Measurements from ENCODE around the gene AADAC.

AADAC gene

GRCh38 chr3:151838574-151839312, 24.8 kb downstream of the AADAC start:
- DNase-seq (ENCODE audit: low read depth in 1 of 2, low spot score in 1 of 2): peak; percentile 24 to 73
- Histone ChIP-seq H3K4me3 (replicated peaks; ENCODE audit: insufficient read depth, low read length) (no peak overlapping the region), H3K27me3 (ENCODE audit: insufficient read depth, poor library complexity, severe bottlenecking) (no peaks in the 10 kb centered on the region), H3K27ac (replicated peaks) (no peak overlapping the region)
- TF ChIP-seq CTCF (IDR thresholded peaks at IDR 0.05; ENCODE audit: insufficient read depth, low read length): peak; percentile 47
- TF ChIP-seq SPI1 (IDR thresholded peaks at IDR 0.05; ENCODE audit: borderline replicate concordance, low read depth): no peak

GRCh38 chr3:151839313-151839631, 25.4 kb downstream of the AADAC start:
- Histone ChIP-seq H3K4me3 (replicated peaks; ENCODE audit: insufficient read depth, low read length) (no peak overlapping the region), H3K27me3 (ENCODE audit: insufficient read depth, poor library complexity, severe bottlenecking) (no peaks in the 10 kb centered on the region), H3K27ac (replicated peaks) (no peak overlapping the region)
- no peak for DNase-seq (ENCODE audit: low read depth in 1 of 2, low spot score in 1 of 2)
- TF ChIP-seq REST (IDR thresholded peaks at IDR 0.05; ENCODE audit: insufficient replicate concordance, low read depth) (no peak), POLR2AphosphoS5 (IDR thresholded peaks at IDR 0.05; ENCODE audit: low read depth) (no peak), GABPA (IDR thresholded peaks at IDR 0.05; ENCODE audit: low read depth) (no peak), SPI1 (IDR thresholded peaks at IDR 0.05; ENCODE audit: borderline replicate concordance, low read depth) (no peak), CTCF (IDR thresholded peaks at IDR 0.05; ENCODE audit: insufficient read depth, low read length) (no peak)

- no peak overlapping the region for H3K27ac ChIP-seq (replicated peaks)
- H3K27me3 ChIP-seq (ENCODE audit: insufficient read depth, poor library complexity, severe bottlenecking): no peaks in the 10 kb centered on the region
- TF ChIP-seq POLR2AphosphoS5 (IDR thresholded peaks at IDR 0.05; ENCODE audit: low read depth): no peak
- TF ChIP-seq REST (IDR thresholded peaks at IDR 0.05; ENCODE audit: insufficient replicate concordance, low read depth): no peak
- TF ChIP-seq CTCF (IDR thresholded peaks at IDR 0.05; ENCODE audit: insufficient read depth, low read length): no peak
- no peak for TF ChIP-seq GABPA (IDR thresholded peaks at IDR 0.05; ENCODE audit: low read depth)
- TF ChIP-seq SPI1 (IDR thresholded peaks at IDR 0.05; ENCODE audit: borderline replicate concordance, low read depth): no peak
- no peak overlapping the region for H3K4me3 ChIP-seq (replicated peaks; ENCODE audit: insufficient read depth, low read length)
- DNase-seq (ENCODE audit: low read depth in 1 of 2, low spot score in 1 of 2): no peak
Observed at GRCh38 chr3:151841801-151842200, 27.9 kb downstream of the AADAC start.

- Histone ChIP-seq H3K4me3 (replicated peaks; ENCODE audit: insufficient read depth, low read length) (no peak overlapping the region), H3K27me3 (ENCODE audit: insufficient read depth, poor library complexity, severe bottlenecking) (no peaks in the 10 kb centered on the region), H3K27ac (replicated peaks) (no peak overlapping the region)
- no peak for DNase-seq (ENCODE audit: low read depth in 1 of 2, low spot score in 1 of 2)
- TF ChIP-seq GABPA (IDR thresholded peaks at IDR 0.05; ENCODE audit: low read depth): no peak
- TF ChIP-seq SPI1 (IDR thresholded peaks at IDR 0.05; ENCODE audit: borderline replicate concordance, low read depth): no peak
- TF ChIP-seq POLR2AphosphoS5 (IDR thresholded peaks at IDR 0.05; ENCODE audit: low read depth): no peak
- no peak for TF ChIP-seq REST (IDR thresholded peaks at IDR 0.05; ENCODE audit: insufficient replicate concordance, low read depth)
- no peak for TF ChIP-seq CTCF (IDR thresholded peaks at IDR 0.05; ENCODE audit: insufficient read depth, low read length)
Observed at GRCh38 chr3:151843275-151843674, 29.4 kb downstream of the AADAC start.

Data from HL-60 (cell line).